ENCODE data around the gene VCAN. TPM values are rescaled to one million over a fixed set of nuclear protein-coding genes. Genes with fewer than 3 reads are reported as not detected.

VCAN gene
- total RNA-seq, 1 experiment from 2014 or later: 0.72 TPM

DNA sequence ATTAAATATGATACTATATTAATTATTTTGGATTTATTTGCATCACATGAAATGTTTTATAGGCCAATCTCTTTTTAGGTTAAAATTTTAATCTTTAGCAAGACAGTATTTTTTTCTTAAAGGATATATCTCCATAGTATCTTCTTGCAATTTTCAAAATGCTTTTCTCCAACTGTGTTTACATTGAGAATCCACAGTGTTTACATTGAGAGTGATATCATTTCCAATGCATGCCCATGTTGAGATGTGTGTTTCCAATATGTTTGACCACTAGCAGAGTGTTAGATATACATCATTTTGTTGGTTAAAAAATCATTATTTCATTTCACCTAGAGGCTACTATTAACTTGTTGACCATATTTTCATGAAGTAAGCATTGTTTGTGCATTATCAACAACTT, 17.3 kb downstream of the VCAN start:
- ATAC-seq (no peak), DNase-seq (ENCODE audit: low read depth, low spot score) (no peak)
- in situ Hi-C loops (cut with HindIII; ENCODE audit: low pct_unique_long_range_greater_than_20kb, low sequenced_read_pairs): no loop called here
- H3K36me3 ChIP-seq (ENCODE audit: control insufficient read depth, insufficient read depth, low read length): no peaks in the 10 kb centered on the region; the same call in 1 of the 2 replicates
- intact Hi-C loops (cut with micrococcal nuclease; ENCODE audit: unreplicated experiment): no loop called here
- no peak overlapping the region for H3K27ac ChIP-seq (ENCODE audit: low read length)
- H3K27me3 ChIP-seq (ENCODE audit: control insufficient read depth, insufficient read depth, low read length): no peaks in the 10 kb centered on the region
- no peaks in the 10 kb centered on the region for H3K4me1 ChIP-seq (ENCODE audit: control insufficient read depth, insufficient read depth, low read length)
- H3K4me3 ChIP-seq (ENCODE audit: low read depth in 2 of 2, low read length in 2 of 2): no peak overlapping the region
- BruUV-seq (replicated peaks): no TSS peak
- POLR2A ChIA-PET: no interaction called here
- no peaks in the 10 kb centered on the region for H3K9me3 ChIP-seq (ENCODE audit: control insufficient read depth, insufficient read depth, low read depth, low read length)
- TF ChIP-seq, protein P1, sequence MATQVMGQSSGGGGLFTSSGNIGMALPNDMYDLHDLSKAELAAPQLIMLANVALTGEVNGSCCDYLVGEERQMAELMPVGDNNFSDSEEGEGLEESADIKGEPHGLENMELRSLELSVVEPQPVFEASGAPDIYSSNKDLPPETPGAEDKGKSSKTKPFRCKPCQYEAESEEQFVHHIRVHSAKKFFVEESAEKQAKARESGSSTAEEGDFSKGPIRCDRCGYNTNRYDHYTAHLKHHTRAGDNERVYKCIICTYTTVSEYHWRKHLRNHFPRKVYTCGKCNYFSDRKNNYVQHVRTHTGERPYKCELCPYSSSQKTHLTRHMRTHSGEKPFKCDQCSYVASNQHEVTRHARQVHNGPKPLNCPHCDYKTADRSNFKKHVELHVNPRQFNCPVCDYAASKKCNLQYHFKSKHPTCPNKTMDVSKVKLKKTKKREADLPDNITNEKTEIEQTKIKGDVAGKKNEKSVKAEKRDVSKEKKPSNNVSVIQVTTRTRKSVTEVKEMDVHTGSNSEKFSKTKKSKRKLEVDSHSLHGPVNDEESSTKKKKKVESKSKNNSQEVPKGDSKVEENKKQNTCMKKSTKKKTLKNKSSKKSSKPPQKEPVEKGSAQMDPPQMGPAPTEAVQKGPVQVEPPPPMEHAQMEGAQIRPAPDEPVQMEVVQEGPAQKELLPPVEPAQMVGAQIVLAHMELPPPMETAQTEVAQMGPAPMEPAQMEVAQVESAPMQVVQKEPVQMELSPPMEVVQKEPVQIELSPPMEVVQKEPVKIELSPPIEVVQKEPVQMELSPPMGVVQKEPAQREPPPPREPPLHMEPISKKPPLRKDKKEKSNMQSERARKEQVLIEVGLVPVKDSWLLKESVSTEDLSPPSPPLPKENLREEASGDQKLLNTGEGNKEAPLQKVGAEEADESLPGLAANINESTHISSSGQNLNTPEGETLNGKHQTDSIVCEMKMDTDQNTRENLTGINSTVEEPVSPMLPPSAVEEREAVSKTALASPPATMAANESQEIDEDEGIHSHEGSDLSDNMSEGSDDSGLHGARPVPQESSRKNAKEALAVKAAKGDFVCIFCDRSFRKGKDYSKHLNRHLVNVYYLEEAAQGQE (IDR thresholded peaks at IDR 0.05; ENCODE audit: insufficient read depth in 1 of 2, low read depth in 2 of 2, low read length in 1 of 2): no peak
- CTCF ChIA-PET: no interaction called here

DNA sequence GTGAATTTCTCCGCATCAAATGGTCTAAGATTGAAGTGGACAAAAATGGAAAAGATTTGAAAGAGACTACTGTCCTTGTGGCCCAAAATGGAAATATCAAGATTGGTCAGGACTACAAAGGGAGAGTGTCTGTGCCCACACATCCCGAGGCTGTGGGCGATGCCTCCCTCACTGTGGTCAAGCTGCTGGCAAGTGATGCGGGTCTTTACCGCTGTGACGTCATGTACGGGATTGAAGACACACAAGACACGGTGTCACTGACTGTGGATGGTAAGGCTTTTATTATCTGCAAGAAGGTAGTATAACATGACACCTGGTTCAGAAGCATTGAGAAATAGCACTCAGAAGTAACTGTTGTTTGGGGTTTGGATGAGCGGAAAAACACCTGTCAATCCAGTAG, 18.7 kb downstream of the VCAN start:
- intact Hi-C loops (cut with micrococcal nuclease; ENCODE audit: unreplicated experiment): no loop called here
- Histone ChIP-seq H3K27ac (ENCODE audit: low read length) (no peak overlapping the region), H3K4me3 (ENCODE audit: low read depth in 2 of 2, low read length in 2 of 2) (no peak overlapping the region), H3K36me3 (ENCODE audit: control insufficient read depth, insufficient read depth, low read length) (no peaks in the 10 kb centered on the region; the same call in 1 of the 2 replicates), H3K27me3 (ENCODE audit: control insufficient read depth, insufficient read depth, low read length) (no peaks in the 10 kb centered on the region), H3K9me3 (ENCODE audit: control insufficient read depth, insufficient read depth, low read depth, low read length) (no peaks in the 10 kb centered on the region), H3K4me1 (ENCODE audit: control insufficient read depth, insufficient read depth, low read length) (no peaks in the 10 kb centered on the region)
- BruUV-seq (replicated peaks): no TSS peak
- POLR2A ChIA-PET: no interaction called here
- ATAC-seq (no peak), DNase-seq (ENCODE audit: low read depth, low spot score) (no peak)
- CTCF ChIA-PET: no interaction called here
- in situ Hi-C loops (cut with HindIII; ENCODE audit: low pct_unique_long_range_greater_than_20kb, low sequenced_read_pairs): no loop called here
- TF ChIP-seq SIN3A (IDR thresholded peaks at IDR 0.05; ENCODE audit: borderline replicate concordance, insufficient read depth, low read depth, low read length) (no peak), POLR2AphosphoS5 (IDR thresholded peaks at IDR 0.05; ENCODE audit: low read depth, low read length) (no peak), TCF7L2 (IDR thresholded peaks at IDR 0.05; ENCODE audit: low read depth, low read length) (no peak)
- TF ChIP-seq, protein P2, sequence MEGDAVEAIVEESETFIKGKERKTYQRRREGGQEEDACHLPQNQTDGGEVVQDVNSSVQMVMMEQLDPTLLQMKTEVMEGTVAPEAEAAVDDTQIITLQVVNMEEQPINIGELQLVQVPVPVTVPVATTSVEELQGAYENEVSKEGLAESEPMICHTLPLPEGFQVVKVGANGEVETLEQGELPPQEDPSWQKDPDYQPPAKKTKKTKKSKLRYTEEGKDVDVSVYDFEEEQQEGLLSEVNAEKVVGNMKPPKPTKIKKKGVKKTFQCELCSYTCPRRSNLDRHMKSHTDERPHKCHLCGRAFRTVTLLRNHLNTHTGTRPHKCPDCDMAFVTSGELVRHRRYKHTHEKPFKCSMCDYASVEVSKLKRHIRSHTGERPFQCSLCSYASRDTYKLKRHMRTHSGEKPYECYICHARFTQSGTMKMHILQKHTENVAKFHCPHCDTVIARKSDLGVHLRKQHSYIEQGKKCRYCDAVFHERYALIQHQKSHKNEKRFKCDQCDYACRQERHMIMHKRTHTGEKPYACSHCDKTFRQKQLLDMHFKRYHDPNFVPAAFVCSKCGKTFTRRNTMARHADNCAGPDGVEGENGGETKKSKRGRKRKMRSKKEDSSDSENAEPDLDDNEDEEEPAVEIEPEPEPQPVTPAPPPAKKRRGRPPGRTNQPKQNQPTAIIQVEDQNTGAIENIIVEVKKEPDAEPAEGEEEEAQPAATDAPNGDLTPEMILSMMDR (IDR thresholded peaks at IDR 0.05): no peak
- TF ChIP-seq, protein P1 (IDR thresholded peaks at IDR 0.05; ENCODE audit: insufficient read depth in 1 of 2, low read depth in 2 of 2, low read length in 1 of 2): no peak
